Measurements from ENCODE around the gene DEPDC5. TPM values are rescaled to one million over a fixed set of nuclear protein-coding genes. Genes with fewer than 3 reads are reported as not detected.

Gene DEPDC5
- total RNA-seq, 2 donors from 2014 or later = 10.9 to 37.5 TPM

DNA sequence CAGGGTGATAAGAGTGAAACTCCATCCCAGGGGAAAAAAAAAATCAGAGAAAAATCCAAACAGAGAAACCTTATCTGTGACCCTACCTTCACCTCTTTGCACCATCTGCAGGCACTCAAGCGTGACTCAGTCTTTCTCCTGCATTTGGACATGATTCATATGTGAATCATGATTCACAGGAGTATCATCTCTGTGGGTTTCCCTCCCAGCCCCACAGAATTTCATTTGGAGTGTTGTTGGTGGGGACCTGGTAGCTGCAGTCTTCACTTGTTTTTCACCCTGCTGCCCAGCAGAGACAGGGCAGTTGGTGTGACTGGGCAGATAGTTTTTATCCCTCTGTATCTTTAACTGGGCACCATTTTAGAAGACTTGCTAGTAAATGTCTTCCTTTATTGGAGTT is 75.7 kb downstream of the DEPDC5 start:
- Histone ChIP-seq H3K27ac (no peak overlapping the region), H3K36me3 (no peaks in the 10 kb centered on the region), H3K27me3 (replicated peaks; ENCODE audit: insufficient read depth) (no peaks in the 10 kb centered on the region), H3K4me3 (no peak overlapping the region), H3K9me3 (no peaks in the 10 kb centered on the region), H3K4me1 (replicated peaks) (no peaks in the 10 kb centered on the region)
- no peak for TF ChIP-seq POLR2A (IDR thresholded peaks at IDR 0.05)
- TF ChIP-seq, protein P1, sequence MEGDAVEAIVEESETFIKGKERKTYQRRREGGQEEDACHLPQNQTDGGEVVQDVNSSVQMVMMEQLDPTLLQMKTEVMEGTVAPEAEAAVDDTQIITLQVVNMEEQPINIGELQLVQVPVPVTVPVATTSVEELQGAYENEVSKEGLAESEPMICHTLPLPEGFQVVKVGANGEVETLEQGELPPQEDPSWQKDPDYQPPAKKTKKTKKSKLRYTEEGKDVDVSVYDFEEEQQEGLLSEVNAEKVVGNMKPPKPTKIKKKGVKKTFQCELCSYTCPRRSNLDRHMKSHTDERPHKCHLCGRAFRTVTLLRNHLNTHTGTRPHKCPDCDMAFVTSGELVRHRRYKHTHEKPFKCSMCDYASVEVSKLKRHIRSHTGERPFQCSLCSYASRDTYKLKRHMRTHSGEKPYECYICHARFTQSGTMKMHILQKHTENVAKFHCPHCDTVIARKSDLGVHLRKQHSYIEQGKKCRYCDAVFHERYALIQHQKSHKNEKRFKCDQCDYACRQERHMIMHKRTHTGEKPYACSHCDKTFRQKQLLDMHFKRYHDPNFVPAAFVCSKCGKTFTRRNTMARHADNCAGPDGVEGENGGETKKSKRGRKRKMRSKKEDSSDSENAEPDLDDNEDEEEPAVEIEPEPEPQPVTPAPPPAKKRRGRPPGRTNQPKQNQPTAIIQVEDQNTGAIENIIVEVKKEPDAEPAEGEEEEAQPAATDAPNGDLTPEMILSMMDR (IDR thresholded peaks at IDR 0.05) = no peak
- TF ChIP-seq POLR2AphosphoS5 (IDR thresholded peaks at IDR 0.05) = no peak
- intact Hi-C loops (cut with DNase I) = no loop called here
- WGBS = 61% methylated on average over 1 of the region's 1 CpG
- no peak for DNase-seq (ENCODE audit: low spot score)

DNA sequence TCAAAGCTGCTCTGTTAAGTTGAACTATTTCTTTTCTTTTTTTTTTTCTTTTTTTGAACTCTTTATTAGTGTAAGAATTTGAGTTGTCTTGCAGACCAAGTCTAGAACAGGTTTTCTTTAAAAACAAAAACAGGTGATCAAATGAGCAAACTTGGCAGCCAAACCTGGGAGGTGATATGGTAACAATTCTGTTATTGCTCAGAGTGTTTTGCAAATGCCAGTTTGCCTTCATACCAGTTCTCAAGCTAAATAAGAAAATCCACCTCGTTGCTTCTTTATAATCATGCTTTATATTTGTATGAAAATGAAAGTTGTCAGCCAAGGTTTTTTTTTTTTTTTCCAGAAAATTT is 76.9 kb downstream of the DEPDC5 start:
- Histone ChIP-seq H3K27ac (no peak overlapping the region), H3K27me3 (replicated peaks; ENCODE audit: insufficient read depth) (no peaks in the 10 kb centered on the region), H3K4me1 (replicated peaks) (no peaks in the 10 kb centered on the region), H3K4me3 (no peak overlapping the region), H3K36me3 (no peaks in the 10 kb centered on the region), H3K9me3 (no peaks in the 10 kb centered on the region)
- DNase-seq (ENCODE audit: low spot score) = no peak
- WGBS = 33% methylated on average over 1 of the region's 1 CpG
- no peak for TF ChIP-seq POLR2A (IDR thresholded peaks at IDR 0.05)
- no peak for TF ChIP-seq POLR2AphosphoS5 (IDR thresholded peaks at IDR 0.05)
- TF ChIP-seq, protein P1 (IDR thresholded peaks at IDR 0.05) = no peak
- intact Hi-C loops (cut with DNase I) = no loop called here

DNA sequence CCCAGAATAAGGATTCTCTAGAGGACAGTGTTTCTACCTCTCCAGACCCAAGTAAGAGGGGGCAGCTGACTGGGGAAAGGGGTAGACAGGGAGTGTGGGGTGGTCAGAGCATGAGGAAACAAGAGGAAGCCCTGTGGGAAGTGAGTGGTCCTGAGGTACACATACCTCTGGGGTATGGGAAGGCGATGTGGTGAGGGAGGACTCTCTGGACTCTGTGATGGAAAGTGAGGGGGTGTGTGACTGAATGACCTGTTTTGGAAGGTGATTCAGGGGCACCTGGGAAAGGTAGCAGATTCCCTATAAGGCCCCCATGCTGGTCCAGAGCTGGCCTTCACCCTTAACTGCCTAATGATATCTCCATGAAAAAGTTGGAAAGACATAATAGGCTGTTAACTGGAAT is 80.1 kb downstream of the DEPDC5 start:
- TF ChIP-seq POLR2A (IDR thresholded peaks at IDR 0.05) (no peak), POLR2AphosphoS5 (IDR thresholded peaks at IDR 0.05) (no peak)
- TF ChIP-seq, protein P1 (IDR thresholded peaks at IDR 0.05) = no peak
- WGBS = 100% methylated on average over 1 of the region's 1 CpG
- Histone ChIP-seq H3K4me1 (replicated peaks) (no peaks in the 10 kb centered on the region), H3K4me3 (no peak overlapping the region), H3K9me3 (no peaks in the 10 kb centered on the region), H3K27me3 (replicated peaks; ENCODE audit: insufficient read depth) (no peaks in the 10 kb centered on the region), H3K27ac (no peak overlapping the region), H3K36me3 (no peaks in the 10 kb centered on the region)
- no peak for DNase-seq (ENCODE audit: low spot score)
- intact Hi-C loops (cut with DNase I) = no loop called here

DNA sequence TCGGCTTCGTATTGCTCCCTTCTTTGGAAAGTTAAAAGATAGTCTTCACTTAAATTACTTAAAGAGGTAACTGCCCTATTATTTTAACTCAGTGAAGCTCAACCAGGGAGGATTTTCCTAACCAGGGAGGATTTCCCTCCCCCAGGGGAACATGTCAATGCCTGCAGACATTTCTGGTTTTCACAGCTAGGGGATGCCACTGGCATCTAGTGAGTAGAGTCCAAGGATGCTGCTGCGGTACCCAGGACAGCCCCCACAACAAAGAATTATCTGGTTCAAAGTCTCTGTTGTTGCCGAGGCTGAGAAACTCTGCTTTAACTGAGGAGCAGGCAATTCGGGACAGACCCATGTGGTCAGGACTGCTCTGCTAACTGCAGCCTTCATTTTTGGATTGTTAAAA is 82.2 kb downstream of the DEPDC5 start:
- Histone ChIP-seq H3K9me3 (no peaks in the 10 kb centered on the region), H3K4me1 (replicated peaks) (no peaks in the 10 kb centered on the region), H3K4me3 (no peak overlapping the region), H3K27ac (no peak overlapping the region), H3K27me3 (replicated peaks; ENCODE audit: insufficient read depth) (no peaks in the 10 kb centered on the region), H3K36me3 (no peaks in the 10 kb centered on the region)
- WGBS = 81% methylated on average over 5 of the region's 5 CpGs
- intact Hi-C loops (cut with DNase I) = no loop called here
- TF ChIP-seq POLR2A (IDR thresholded peaks at IDR 0.05) (no peak), POLR2AphosphoS5 (IDR thresholded peaks at IDR 0.05) (no peak)
- TF ChIP-seq, protein P1 (IDR thresholded peaks at IDR 0.05) = no peak
- no peak for DNase-seq (ENCODE audit: low spot score)

GRCh38 chr22:31838917-31839316 is 85.1 kb downstream of the DEPDC5 start:
- Histone ChIP-seq H3K4me3 (no peak overlapping the region), H3K27ac (no peak overlapping the region), H3K36me3 (no peaks in the 10 kb centered on the region), H3K27me3 (replicated peaks; ENCODE audit: insufficient read depth) (no peaks in the 10 kb centered on the region), H3K9me3 (no peaks in the 10 kb centered on the region), H3K4me1 (replicated peaks) (no peaks in the 10 kb centered on the region)
- TF ChIP-seq POLR2A (IDR thresholded peaks at IDR 0.05) (no peak), POLR2AphosphoS5 (IDR thresholded peaks at IDR 0.05) (no peak)
- TF ChIP-seq, protein P1 (IDR thresholded peaks at IDR 0.05) = no peak
- DNase-seq (ENCODE audit: low spot score) = no peak
- intact Hi-C loops (cut with DNase I) = no loop called here
- 73% methylated on average over 3 of the region's 3 CpGs for WGBS
